ENCODE measurements around the gene SLC13A4. TPM values are rescaled to one million over a fixed set of nuclear protein-coding genes. Genes with fewer than 3 reads are reported as not detected.
"Not testable (repeated sequence)": the region's sequence is repeated elsewhere in the genome, so short reads cannot be mapped to it uniquely, and the experiment has no call there.

The SLC13A4 gene
- total RNA-seq, 1 donor from 2014 or later: not detected

DNA sequence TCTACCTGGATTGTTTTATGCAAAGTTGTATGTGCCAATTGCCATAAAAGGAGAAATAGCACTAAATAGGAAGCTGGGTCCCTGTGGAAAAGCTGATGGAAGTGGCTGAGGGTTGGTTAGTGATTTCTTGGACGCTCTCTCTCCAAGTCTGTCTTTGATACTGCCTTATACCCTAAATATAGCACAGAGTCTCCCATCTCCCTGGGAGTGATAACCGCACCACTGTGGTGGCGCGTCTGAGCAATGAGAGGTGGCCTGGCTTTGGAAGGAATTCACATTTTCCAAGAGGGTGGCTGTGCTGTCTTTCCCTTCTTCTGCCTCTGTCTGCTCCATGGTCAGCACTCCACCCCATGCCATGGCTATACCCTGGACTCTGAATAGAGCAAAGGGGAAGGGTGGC lies 34.4 kb downstream of the SLC13A4 start:
- DNase-seq (ENCODE audit: low read depth in 2 of 2): no peak

DNA sequence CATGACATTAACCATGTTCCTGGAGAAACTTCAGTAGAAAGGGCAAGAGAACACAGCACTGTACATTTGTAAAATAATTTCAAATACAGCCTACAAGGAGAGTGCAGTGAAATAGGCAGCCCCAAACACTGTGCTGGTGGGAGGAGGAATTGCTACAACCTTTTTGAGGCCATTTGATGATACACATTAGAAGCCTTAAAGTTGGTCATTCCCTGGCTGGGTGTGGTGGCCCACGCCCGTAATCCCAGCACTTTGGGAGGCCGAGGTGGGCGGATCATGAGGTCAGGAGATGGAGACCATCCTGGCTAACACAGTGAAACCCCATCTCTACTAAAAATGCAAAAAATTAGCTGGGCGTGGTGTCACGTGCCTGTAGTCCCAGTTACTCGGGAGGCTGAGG lies 35.4 kb downstream of the SLC13A4 start:
- not testable (repeated sequence) for DNase-seq (ENCODE audit: low read depth in 2 of 2)

DNA sequence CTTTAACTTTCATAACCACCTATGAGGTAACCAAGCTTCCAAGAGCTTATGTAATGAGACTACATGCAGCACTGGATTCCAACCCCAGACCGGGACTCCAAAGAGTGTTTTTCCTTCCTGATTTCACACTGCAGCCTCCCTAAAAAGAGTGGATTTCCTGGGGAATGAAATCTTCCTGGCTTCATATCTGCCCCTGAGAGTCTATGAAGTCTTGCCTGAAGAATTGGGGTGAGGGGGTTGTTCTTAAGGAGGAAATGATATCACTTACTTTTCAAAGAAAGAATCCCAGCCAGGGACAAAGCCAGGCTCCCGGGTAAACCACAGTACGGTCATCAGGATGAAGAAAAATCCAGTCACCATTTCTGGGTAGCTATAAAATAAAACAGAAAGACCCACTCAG lies 35.9 kb downstream of the SLC13A4 start:
- peak in 1 of 2 donors; percentile 89 for DNase-seq (ENCODE audit: low read depth in 2 of 2)

DNA sequence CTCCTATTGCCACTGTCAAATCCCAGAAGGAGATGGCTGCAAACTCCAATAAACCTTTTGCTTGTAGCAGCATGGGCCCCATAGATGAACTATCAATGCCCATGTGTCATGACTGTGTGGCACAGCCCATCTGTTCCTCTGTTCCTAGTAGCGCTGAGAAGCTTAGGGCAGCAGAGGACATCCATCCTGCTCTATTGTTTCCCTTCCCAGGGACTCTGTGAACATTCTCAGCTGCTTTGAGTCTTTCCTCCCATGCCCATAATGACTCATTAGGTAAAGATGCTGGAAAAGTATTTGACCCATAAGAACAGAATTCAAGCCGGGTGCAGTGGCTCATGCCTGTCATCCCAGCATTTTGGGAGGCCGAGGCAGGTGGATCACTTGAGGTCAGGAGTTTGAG lies 37.4 kb downstream of the SLC13A4 start:
- DNase-seq (ENCODE audit: low read depth in 2 of 2): peak in 1 of 2 donors; percentile 86

DNA sequence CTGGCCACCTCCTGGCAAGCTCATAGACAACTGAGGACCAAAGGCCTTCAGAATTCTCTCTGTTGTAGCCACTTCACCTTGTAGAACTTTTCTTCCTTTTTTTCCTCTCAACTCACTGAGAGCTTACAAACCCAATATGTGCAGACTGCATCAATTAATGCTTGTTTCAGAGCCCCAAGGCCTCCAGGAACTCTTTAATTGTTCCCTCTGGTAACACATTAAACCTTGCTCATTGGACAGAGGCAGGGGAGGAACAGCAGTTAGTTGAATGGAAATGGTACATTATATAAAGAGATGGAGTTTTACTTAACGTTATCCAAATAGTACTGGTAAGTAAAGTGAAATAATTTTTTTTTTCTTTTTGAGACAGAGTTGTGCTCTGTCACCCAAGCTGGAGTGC lies 40.5 kb downstream of the SLC13A4 start:
- no peak for DNase-seq (ENCODE audit: low read depth in 2 of 2)

DNA sequence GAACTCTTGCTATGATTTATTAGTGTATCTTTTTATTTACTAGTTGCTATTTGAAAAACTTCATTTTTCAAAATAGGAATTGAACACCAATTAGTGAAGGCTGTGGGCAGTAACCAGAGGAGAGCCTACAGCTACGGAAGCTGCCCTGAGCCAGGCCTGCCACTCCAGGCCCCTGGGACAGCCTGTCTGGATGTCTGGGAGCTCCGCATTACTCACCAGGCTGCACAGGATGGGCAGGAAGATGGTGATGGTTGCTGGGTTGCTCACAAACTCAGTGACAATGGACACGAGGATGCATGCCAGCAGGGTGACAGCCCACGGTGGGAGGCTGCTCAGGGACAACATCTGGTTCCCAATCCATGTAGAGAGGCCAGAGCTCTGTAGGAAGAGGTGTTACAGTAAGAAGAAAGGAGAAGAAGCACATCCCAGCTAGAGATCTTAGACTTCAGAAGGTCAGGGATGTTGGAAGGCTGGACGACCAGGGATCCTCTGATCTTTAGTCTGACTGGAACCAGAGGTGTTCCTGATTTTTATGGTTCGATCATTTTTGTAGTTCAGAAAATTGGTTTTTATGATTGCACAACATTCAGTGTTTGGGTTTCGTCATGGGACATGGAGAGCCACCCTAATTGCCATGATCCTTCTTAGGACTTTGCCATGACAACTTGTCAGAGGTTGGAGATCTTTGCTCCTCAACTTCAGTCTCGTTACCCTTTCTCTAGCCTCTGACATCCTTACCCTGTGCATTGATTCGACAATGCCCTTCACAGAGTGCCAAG lies 42.5 kb downstream of the SLC13A4 start:
- peak; percentile 56 to 90 for DNase-seq (ENCODE audit: low read depth in 2 of 2)

DNA sequence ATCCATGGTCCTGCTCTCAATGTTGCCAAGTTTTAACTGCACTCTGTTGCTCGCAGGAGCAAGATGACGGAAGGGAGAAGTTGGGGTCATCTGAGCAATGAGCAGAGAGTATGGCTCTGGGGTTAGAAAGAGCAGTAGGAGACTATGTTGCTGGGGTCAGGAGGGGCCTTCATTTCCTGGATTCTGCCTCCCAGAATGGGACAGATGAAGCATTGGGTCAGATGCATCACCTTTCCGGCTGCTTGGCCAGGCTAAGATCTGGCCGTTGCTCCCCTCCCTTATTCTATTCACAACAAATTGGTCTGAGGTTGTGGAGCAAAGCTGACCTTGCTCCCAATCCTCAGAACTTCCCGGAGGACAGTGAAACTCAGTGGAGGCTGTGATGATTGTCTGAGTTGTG lies 43.3 kb downstream of the SLC13A4 start:
- peak in 1 of 2 donors; percentile 70 for DNase-seq (ENCODE audit: low read depth in 2 of 2)

GRCh38 chr7:135684136-135684535 lies 43.9 kb downstream of the SLC13A4 start:
- peak in 1 of 2 donors; percentile 46 for DNase-seq (ENCODE audit: low read depth in 2 of 2)

- no peak for DNase-seq (ENCODE audit: low read depth in 2 of 2)
These were observed 44.4 kb downstream of the SLC13A4 start for GRCh38 chr7:135683609-135684008.

DNA sequence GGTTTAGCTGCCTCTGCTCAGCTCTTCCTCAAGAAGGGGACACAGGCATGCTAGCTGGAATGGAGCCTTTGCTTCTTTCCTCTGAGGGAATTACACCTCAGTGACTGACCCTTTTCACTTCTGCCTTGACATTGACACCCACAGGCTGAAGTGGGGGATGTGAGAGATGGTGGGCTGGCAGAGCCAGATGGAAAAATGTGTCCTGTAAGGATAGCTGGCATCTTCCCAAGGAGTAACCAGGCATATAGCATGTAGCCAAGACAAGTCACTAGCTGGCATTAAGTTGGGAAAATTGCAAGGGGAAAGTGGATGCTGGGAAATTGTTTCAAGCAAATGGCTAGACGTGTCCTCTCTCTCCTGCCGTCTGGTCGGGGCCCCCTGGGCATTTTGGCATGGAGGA lies 45.8 kb downstream of the SLC13A4 start:
- DNase-seq (ENCODE audit: low read depth in 2 of 2): no peak

- no peak for DNase-seq (ENCODE audit: low read depth in 2 of 2)
These were observed 46.2 kb downstream of the SLC13A4 start for GRCh38 chr7:135681762-135682161.

GRCh38 chr7:135678612-135679575 lies 49.1 kb downstream of the SLC13A4 start:
- peak; percentile 42 to 81 for DNase-seq (ENCODE audit: low read depth in 2 of 2)

DNA sequence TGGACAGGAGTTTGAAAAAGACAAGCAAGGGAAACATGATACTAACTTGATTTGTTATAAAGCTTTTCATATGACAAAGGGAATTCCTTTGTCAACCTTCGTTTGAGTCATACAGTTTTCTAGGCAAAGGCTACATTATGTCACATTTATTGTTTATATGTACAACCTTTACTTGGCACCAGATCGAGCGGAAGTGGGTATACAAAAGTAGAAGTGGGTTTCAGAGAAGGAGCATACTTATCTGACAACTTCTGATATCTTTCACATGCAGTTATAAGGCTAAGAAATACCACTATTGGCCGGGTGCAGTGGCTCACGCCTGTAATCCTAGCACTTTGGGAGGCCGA lies 54.7 kb downstream of the SLC13A4 start:
- peak; percentile 29 to 80 for DNase-seq (ENCODE audit: low read depth in 2 of 2)

- DNase-seq (ENCODE audit: low read depth in 2 of 2): peak; percentile 84 to 89
These were observed 55.2 kb downstream of the SLC13A4 start for GRCh38 chr7:135672560-135673359.

DNA sequence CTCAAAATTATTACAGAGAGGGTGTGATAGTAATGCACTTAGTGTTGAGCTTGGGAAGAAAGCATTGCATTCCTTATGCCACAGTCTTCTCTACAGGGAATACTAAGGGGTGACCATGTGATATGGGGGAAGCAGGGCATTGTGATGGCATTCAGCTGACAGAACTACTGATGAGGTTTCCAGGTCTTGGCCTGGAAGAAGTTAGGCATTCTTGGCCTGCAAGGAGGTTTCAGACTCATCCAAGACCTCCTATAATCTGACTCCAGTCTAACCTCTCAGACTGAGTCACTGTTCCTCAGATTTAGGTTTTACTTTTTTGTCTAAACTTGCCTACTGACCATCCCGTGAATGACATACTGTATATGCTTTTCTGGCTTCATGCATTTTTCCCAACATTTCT lies 57.8 kb downstream of the SLC13A4 start:
- peak in 1 of 2 donors; percentile 67 for DNase-seq (ENCODE audit: low read depth in 2 of 2)

GRCh38 chr7:135669774-135670173 lies 58.2 kb downstream of the SLC13A4 start:
- DNase-seq (ENCODE audit: low read depth in 2 of 2): no peak

- not testable (repeated sequence) for DNase-seq (ENCODE audit: low read depth in 2 of 2)
These were observed 59.1 kb downstream of the SLC13A4 start for GRCh38 chr7:135668852-135669395.

DNA sequence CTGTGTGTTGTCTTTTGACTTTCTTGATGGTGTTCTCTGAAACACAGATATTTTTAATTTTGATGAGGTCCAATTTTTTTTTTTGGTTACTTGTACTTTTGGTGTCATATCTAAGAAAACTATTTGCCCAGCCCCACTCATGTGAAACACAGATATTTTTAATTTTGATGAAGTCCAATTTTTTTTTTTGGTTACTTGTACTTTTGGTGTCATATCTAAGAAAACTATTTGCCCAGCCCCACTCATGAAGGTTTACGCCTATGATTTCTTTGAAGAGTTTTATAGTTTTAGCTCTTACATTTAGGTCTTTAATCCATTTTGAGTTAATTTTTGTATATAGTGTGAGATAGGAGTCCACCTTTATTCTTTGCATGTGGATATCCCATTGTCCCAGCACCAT lies 60.4 kb downstream of the SLC13A4 start:
- DNase-seq (ENCODE audit: low read depth in 2 of 2): not testable (repeated sequence)

GRCh38 chr7:135666846-135667245 lies 61.1 kb downstream of the SLC13A4 start:
- peak in 1 of 2 donors; percentile 19 for DNase-seq (ENCODE audit: low read depth in 2 of 2)

DNA sequence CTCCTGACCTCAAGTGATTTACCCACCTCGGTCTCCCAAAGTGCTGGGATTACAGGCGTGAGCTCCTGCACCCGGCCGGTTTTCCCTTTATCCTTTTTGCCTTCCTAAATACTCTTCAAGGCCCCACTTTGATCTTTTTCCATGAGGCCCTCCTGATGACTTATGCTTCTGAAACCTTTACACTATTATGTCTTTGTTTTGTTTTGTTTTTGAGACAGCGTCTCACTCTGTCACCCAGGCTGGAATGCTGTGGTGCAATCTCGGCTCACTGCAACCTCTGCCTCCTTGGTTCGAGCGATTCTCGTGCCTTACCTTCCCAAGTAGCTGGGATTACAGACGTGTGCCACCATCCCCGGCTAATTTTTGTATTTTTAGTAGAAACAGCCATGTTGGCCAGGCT lies 61.8 kb downstream of the SLC13A4 start:
- no peak for DNase-seq (ENCODE audit: low read depth in 2 of 2)

DNA sequence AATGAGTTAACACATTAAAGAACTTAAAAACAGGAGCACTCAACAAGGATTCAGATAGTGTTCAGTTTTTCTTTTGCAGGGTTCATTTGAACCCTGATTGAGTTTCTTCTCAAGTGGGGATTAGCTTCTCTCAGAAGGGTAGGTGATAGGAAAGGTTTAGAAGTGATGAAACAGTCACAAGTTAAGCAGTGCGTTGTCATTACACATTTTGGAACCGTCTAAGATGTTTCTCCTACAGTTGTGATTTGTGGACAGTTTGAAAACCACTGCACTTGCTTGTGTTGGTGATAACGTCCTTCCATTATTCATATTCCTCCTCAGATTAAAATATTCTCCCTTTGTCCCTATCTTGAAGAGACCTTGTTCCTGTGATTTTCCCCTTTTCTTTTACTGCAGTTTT lies 62.9 kb downstream of the SLC13A4 start:
- no peak for DNase-seq (ENCODE audit: low read depth in 2 of 2)
